PC-9 (cell line): ENCODE results near the gene INPP5J.

Experiments
- CTCF ChIP-seq: fragments of 200-600 bp; sonication (generic); conservative IDR thresholded peaks from 2 replicates; pipeline ENCODE4 v1.6.1; 2017; ENCODE audit warnings: mixed run types, antibody characterized with exemption, mild to moderate bottlenecking, moderate library complexity
- EZH2 ChIP-seq: fragments of 200-600 bp; sonication (generic); IDR thresholded peaks from 2 replicates; pipeline ENCODE4 v1.8.0; 2017; ENCODE audit warnings: antibody characterized with exemption, low read depth

- TF ChIP-seq CTCF (peak; percentile 96), EZH2 (no peak)
Measured at GRCh38 chr22:31107178-31107893, 15.4 kb upstream of the INPP5J start, which contains the start of gene SELENOM.
